ENCODE results near the gene ESPN.

- TF ChIP-seq POLR2AphosphoS5 (IDR thresholded peaks at IDR 0.05) (no peak), CTCF (IDR thresholded peaks at IDR 0.05) (no peak), POLR2A (IDR thresholded peaks at IDR 0.05) (no peak)
These were observed 26.6 kb upstream of the ESPN start for GRCh38 chr1:6397844-6398441.

Measured in transverse colon (tissue), 4 donors.